GM23338 (cell line): ENCODE measurements around the gene ATF4. TPM values are rescaled to one million over a fixed set of nuclear protein-coding genes. Genes with fewer than 3 reads are reported as not detected.

Experiments
- polyA plus RNA-seq: library from polyadenylated mRNA; unstranded; fragments of >200 nt; fragmentation: Nextera tagmentation; extraction: Ambion mirVana; gene quantifications from 2 replicates; pipeline ENCODE4 v1.2.1, GENCODE V29; 2016
- total RNA-seq: library from RNA; depleted of rRNA; stranded (reverse); fragments of >200 nt; shearing (Covaris generic); gene quantifications from 2 replicates; pipeline ENCODE4 v1.2.3, GENCODE V29; 2014; rRNA removed

ATF4 gene
- total and polyA plus RNA-seq, 2 experiments from 2014 or later: 446 to 553 TPM

Other genes starting within 250 kb of the ATF4 start
- gene RPL3, start 200.9 kb upstream of the ATF4 start, total RNA-seq: 2,755 and 3,244 TPM in 2 replicates
- 1,846 and 1,983 TPM in 2 replicates for gene RPL3, start 200.9 kb upstream of the ATF4 start, polyA plus RNA-seq
- 12.3 and 30.9 TPM in 2 replicates for gene SYNGR1, start 170.6 kb upstream of the ATF4 start, total RNA-seq
- 37.0 and 37.7 TPM in 2 replicates for gene SYNGR1, start 170.6 kb upstream of the ATF4 start, polyA plus RNA-seq
- gene TAB1, start 120.8 kb upstream of the ATF4 start, total RNA-seq: 18.0 and 27.5 TPM in 2 replicates
- gene TAB1, start 120.8 kb upstream of the ATF4 start, polyA plus RNA-seq: 10.7 and 12.4 TPM in 2 replicates
- gene MGAT3, start 63.5 kb upstream of the ATF4 start, total RNA-seq: 10.2 and 13.1 TPM in 2 replicates
- 1.6 and 1.7 TPM in 2 replicates for gene MGAT3, start 63.5 kb upstream of the ATF4 start, polyA plus RNA-seq
- gene MIEF1, start 18.3 kb upstream of the ATF4 start, total RNA-seq: 30.0 and 40.1 TPM in 2 replicates
- 12.2 and 13.2 TPM in 2 replicates for gene MIEF1, start 18.3 kb upstream of the ATF4 start, polyA plus RNA-seq
- 153 and 169 TPM in 2 replicates for gene RPS19BP1, start 12.2 kb downstream of the ATF4 start, total RNA-seq
- 215 and 216 TPM in 2 replicates for gene RPS19BP1, start 12.2 kb downstream of the ATF4 start, polyA plus RNA-seq
- gene CACNA1I, start 50.2 kb downstream of the ATF4 start, total RNA-seq: 1.7 and 2.4 TPM in 2 replicates
- 0.42 and 0.47 TPM in 2 replicates for gene CACNA1I, start 50.2 kb downstream of the ATF4 start, polyA plus RNA-seq